Calu3 (cell line): ENCODE measurements around the gene SDC1. TPM values are rescaled to one million over a fixed set of nuclear protein-coding genes. Genes with fewer than 3 reads are reported as not detected.

ENCODE experiments used
- BruUV-seq: library from RNA; stranded (reverse); fragments of 400-500 nt; replicated peaks from 2 replicates; lab custom pipeline; 2021; lab: Mats Ljungman, UMichigan
- CTCF ChIA-PET: fragments of 300-600 bp; sonication (Branson Sonifier 250); formaldehyde crosslinking; loops from one replicate; lab custom pipeline; 2022; ENCODE audit warnings: antibody characterized with exemption; lab: Charles Lee
- DNase-seq: peaks from one replicate; pipeline ENCODE4 v3.0.0; 2022
- H3K27ac Mint-ChIP-seq: one replicate; pipeline ENCODE4 v1.8.0; 2022; ENCODE audit warnings: mixed read lengths; ENCODE audit not compliant: unreplicated experiment
- H3K27me3 Mint-ChIP-seq: one replicate; pipeline ENCODE4 v1.8.0; 2022; ENCODE audit warnings: mixed read lengths; ENCODE audit not compliant: unreplicated experiment
- H3K36me3 Mint-ChIP-seq: one replicate; pipeline ENCODE4 v1.8.0; 2022; ENCODE audit warnings: mild to moderate bottlenecking, moderate library complexity, mixed read lengths; ENCODE audit not compliant: insufficient read depth, unreplicated experiment
- H3K4me1 Mint-ChIP-seq: one replicate; pipeline ENCODE4 v1.8.0; 2022; ENCODE audit warnings: mild to moderate bottlenecking, low read depth, mixed read lengths; ENCODE audit not compliant: unreplicated experiment
- H3K4me3 Mint-ChIP-seq: one replicate; pipeline ENCODE4 v1.8.0; 2022; ENCODE audit warnings: mild to moderate bottlenecking, low read depth, moderate library complexity, mixed read lengths; ENCODE audit not compliant: unreplicated experiment
- H3K9me3 Mint-ChIP-seq: one replicate; pipeline ENCODE4 v1.8.0; 2022; ENCODE audit warnings: low read depth, mixed read lengths; ENCODE audit not compliant: unreplicated experiment
- intact Hi-C: fragments of 100-400 bp; cut with micrococcal nuclease; formaldehyde crosslinking; loops from one replicate; pipeline ENCODE4 v1.10.0; 2022; ENCODE audit not compliant: unreplicated experiment
- total RNA-seq: library from RNA; stranded (reverse); gene quantifications from 2 replicates; pipeline ENCODE4 v1.2.3, GENCODE V29; 2022
- TF ChIP-seq, protein P1 (sequence below): fragments of 200-600 bp; IDR thresholded peaks from one replicate; pipeline ENCODE4 v1.8.0; 2022; ENCODE audit warnings: antibody characterized with exemption; ENCODE audit not compliant: unreplicated experiment

SDC1 gene
- total RNA-seq, 1 experiment from 2014 or later = 118 TPM

DNA sequence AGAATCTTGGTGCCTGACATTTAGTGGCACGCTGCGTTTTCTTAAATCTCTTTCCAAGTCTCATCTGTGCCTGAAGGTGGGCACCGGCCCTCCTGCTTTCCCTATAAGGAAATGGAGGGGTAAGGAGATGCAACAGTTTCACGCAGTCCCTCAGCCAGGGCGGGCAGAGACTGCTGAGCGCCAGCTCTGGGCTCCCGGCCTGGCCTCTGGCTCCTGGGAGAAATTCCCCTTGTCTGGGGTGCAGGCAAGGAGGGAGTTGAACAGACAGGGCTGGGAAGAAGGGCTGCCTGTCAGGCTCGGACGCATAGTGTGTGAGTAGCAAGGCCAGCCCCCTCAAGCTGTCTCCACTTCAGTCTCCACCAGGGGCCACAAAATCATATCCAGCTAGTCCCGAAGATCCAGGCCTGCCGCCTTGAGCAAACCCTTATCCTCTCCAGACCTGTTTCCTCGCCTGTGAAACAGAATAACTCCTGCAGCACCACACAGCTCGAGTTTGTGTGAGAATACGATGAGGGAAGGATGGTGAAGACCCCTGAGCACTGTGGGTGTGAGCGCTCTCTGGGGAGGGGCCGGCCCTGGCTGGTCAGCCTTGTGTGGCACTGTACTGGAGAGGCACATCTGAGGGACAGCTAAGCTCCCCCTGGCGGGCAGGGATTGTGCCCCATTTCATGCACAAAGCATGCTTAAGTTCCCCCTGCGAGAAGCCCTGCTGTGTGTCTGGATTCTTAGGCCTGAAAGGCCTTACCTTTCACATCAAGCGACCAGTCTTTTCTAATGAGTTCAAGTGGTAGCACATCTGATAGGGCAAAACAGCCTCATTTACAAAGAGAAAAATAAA is 33.8 kb downstream of the SDC1 start:
- peaks cover 7% of the 10 kb centered on the region for H3K36me3 Mint-ChIP-seq
- intact Hi-C loops = loop anchor here (1.0 kb wide), 2 partner anchors 56 to 88 kb away; no protein-coding TSS in a partner anchor
- peak; percentile 88 for DNase-seq
- TF ChIP-seq, protein P1, sequence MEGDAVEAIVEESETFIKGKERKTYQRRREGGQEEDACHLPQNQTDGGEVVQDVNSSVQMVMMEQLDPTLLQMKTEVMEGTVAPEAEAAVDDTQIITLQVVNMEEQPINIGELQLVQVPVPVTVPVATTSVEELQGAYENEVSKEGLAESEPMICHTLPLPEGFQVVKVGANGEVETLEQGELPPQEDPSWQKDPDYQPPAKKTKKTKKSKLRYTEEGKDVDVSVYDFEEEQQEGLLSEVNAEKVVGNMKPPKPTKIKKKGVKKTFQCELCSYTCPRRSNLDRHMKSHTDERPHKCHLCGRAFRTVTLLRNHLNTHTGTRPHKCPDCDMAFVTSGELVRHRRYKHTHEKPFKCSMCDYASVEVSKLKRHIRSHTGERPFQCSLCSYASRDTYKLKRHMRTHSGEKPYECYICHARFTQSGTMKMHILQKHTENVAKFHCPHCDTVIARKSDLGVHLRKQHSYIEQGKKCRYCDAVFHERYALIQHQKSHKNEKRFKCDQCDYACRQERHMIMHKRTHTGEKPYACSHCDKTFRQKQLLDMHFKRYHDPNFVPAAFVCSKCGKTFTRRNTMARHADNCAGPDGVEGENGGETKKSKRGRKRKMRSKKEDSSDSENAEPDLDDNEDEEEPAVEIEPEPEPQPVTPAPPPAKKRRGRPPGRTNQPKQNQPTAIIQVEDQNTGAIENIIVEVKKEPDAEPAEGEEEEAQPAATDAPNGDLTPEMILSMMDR = peak; percentile 77
- H3K27ac Mint-ChIP-seq = no peak overlapping the region
- H3K4me3 Mint-ChIP-seq = no peak overlapping the region
- H3K27me3 Mint-ChIP-seq = no peaks in the 10 kb centered on the region
- H3K4me1 Mint-ChIP-seq = peaks cover 15% of the 10 kb centered on the region
- H3K9me3 Mint-ChIP-seq = no peaks in the 10 kb centered on the region
- no TSS peak for BruUV-seq
- CTCF ChIA-PET = interaction anchor here (0.7 to 1.1 kb wide), 6 partner anchors 11 to 82 kb away, joined by 3 to 6 read pairs (median 4); no protein-coding TSS in a partner anchor

DNA sequence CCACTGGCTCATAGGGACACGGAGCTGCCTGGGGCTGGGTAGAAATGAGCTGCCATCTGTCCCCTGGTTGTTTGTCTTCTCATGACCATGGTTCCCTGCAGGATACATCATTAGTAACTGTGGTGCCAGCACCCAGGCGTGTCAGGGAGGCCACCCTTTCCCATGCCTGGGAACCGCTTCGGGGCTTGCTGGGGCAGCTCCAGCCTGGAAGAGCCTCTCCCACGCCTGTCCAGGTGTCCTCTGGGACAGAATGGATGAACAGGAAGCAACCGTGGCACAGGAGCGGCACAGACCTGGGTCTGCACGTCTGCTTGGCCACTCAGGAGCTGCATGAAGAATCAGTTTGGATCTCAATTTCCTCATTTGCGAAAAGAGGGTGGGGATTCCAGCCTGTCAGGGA is 34.8 kb downstream of the SDC1 start:
- Mint-ChIP-seq H3K27ac (no peak overlapping the region), H3K36me3 (peaks cover 7% of the 10 kb centered on the region), H3K4me3 (no peak overlapping the region), H3K27me3 (no peaks in the 10 kb centered on the region), H3K4me1 (peaks cover 16% of the 10 kb centered on the region), H3K9me3 (no peaks in the 10 kb centered on the region)
- TF ChIP-seq, protein P1 = no peak
- DNase-seq = no peak
- no TSS peak for BruUV-seq
- intact Hi-C loops = no loop called here
- CTCF ChIA-PET = no interaction called here

DNA sequence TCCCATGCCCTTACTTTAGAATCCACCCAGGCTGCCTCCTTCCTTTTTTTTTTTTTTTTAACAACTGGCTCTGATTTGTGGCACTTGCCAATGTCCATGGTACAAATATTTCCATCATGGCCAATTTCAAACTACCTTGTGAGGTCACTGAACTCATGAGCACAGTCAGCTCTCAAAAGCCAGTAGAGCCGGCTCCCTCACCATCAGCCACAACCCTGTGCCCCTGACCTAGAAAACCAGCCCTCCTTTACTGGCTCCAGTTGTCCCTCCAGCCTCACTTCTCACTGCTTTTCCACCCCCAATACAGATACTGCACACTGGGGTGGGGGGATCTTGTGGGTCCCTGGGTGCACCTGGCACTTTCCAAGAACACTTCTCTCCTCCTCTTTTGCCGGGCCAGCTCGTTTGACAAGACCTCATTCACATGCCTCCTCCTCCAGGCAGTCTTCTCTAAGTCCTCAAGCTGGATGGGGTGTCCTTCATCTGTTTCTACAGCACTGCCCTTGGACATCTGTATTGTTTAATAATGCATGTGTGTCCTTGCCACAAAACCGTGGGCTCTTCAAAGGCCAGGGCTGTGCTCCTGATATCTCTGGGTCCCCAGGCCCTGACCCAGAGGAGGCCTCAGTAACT is 35.5 kb downstream of the SDC1 start:
- Mint-ChIP-seq H3K36me3 (peaks cover 12% of the 10 kb centered on the region), H3K27ac (no peak overlapping the region), H3K9me3 (no peaks in the 10 kb centered on the region), H3K4me3 (no peak overlapping the region), H3K27me3 (no peaks in the 10 kb centered on the region), H3K4me1 (peaks cover 23% of the 10 kb centered on the region)
- CTCF ChIA-PET = no interaction called here
- no peak for DNase-seq
- BruUV-seq = no TSS peak
- intact Hi-C loops = loop anchor here (5.0 kb wide), 1 partner anchor 33 kb away; no protein-coding TSS in a partner anchor
- TF ChIP-seq, protein P1 = no peak

DNA sequence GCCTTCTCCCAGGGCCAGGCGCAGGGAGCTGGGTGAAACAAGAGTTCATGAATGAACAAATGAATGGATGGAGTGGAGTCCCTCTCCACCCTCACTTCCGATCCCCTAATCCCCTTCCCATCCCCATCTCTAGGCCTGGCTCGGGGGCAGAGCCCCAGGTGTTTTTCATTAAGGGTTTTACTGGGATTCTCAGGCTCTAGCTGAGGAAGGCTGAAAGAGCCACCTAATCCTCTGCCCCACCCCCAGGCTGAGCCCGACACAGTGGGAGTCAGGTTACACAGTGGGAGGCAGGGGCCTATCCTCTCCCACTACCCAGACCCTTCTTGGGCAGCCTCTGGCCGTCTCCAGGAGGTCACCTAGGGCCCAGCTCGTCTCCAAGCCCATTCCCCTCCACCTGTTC is 36.1 kb downstream of the SDC1 start:
- DNase-seq = no peak
- no TSS peak for BruUV-seq
- Mint-ChIP-seq H3K27ac (no peak overlapping the region), H3K27me3 (no peaks in the 10 kb centered on the region), H3K36me3 (peaks cover 15% of the 10 kb centered on the region), H3K4me1 (peaks cover 29% of the 10 kb centered on the region), H3K4me3 (no peak overlapping the region), H3K9me3 (no peaks in the 10 kb centered on the region)
- TF ChIP-seq, protein P1 = no peak
- CTCF ChIA-PET = interaction anchor here (0.7 kb wide), 1 partner anchor 11 kb away, joined by 3 read pairs; no protein-coding TSS in a partner anchor
- intact Hi-C loops = loop anchor here (5.0 kb wide), 1 partner anchor 33 kb away; no protein-coding TSS in a partner anchor
